Activated CD8-positive, alpha-beta memory T cell treated with anti-CD3 and anti-CD28 coated beads, Interleukin-2, amount 50 U/mL, for 4 hours (primary cell): Measurements from ENCODE around the gene SLX9.
"Not testable (repeated sequence)": the region's sequence is repeated elsewhere in the genome, so short reads cannot be mapped to it uniquely, and the experiment has no call there.

Source experiments
- DNase-seq: peaks from one replicate; pipeline ENCODE4 v3.0.0-alpha.2; 2020

SLX9 gene

DNA sequence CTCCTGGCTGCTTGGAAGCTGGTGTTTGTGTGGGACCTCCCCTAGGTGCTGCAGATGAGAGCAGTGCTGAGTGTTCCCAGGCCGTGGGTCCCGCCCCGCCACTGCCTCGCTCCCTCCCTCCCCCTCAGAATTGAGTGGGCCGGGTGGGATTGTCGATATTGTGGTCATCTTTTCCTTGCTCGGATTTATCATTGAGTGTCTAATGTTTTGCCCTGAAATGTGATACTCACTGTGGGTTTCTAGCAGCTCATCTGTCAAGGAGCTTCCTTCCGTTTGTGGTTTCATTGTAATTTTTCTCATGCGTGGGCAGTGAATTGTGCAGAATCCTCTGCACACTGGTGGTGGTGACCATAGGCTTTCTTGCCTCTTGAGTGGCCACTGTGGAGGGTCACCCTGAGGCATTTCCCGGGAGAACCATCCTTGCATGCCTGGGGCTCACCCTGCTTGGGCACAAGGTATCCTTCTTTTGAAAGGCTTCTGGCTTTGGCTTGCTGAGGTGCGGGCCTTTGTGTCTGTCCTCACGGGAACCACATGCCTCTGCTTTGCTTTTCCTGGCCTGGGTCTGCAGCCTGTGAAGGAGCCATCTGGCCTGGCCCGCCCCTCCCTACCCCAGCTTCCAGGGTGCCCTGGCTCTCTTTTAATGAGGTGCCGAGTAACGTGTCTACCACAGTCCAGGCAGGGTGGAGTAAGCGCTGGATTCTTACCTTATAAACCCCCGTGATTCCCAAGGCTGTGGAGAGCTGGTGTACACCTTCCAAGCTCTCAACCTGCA, 25.6 kb downstream of the SLX9 start:
- DNase-seq: no peak

DNA sequence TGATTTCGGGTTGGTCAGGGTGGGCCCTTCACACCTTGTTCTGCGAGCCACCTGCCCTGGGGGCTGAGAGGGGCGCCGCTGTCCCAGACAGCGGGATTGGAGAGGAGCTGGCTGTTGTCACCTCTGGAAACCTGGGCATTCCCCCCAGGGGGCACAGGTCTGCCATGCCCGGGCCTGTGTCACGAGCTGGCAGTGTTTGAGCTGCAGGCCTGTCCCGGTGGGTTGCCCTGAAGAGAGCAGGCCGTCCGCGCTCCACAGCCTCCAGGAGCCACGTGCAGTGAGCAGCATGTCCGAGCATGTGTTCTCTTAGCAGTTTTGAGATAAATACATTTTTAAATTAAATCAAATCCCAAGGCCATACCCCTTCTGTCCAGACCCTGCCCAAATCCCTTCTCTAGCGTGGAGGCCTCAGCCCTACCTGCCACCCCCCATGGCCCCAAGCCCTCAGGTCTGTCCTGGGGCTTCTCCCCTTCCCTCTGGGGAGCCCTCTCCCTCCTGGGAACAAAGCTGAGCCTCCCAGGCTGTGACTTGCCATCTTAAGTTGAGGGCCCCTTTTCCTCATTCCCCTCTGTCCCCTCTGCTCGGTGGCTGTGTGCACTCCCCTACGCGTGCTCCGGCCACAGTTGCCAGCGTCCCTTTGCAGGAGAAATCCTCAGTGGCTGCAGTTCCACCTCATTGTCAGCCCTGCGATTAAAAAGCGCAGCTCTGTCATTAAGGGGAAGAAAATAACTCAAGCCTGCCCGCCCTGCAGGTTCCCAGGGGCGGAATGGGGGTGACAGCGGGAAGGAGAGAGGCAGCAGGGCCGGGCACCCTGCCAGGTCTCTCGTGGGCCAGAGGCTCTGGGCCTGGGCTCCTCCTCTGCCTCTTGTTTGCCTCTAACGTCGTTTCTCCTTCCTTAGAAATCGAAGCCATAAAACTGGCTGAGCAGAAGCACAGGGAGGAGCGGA, 26.6 kb downstream of the SLX9 start:
- DNase-seq: no peak

DNA sequence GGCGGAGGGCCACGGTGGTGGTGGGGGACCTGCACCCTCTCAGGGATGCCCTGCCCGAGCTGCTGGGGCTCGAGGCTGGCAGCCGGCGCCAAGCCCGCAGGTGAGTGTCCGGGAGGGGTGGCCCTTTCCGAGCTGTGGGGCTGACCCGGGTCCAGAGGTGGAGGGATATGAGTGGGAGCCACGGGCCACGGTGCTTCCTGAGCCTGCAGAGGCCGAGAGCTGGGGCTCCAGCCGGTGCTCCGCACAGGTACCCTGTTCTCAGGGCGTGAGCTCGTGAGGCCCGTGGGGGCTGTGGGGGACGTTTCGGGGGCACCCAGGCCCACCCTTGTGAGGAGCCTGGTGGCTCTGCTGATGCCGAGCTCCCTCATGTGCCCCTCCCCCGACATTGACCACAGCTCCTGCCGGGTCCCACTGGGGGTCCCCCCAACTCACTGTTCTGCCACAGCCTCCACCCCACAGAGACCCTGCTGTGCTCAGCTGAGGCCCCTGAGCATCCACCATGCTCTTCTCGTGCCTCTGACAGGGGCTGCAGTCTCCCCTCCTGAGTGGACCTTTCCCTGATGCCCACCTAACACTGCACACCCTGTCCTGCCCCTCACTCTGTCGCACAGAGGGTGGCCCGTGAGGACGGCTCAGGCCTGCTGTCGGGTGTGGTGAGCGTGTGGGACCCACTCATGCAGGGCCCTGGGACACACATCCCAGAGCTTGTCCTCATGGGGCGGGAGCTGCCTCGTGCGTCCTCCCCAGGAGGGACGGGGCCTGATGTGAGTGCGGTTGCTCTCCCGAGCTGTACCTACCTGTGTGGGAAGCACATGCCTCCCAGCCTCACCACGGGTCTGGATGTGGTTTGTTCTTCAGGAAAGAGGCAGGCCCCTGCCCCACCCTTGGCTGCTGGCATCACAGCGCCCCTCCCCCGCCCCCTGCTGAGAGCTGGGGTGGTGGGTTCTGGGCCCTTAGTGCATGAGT, 27.5 kb downstream of the SLX9 start:
- no peak for DNase-seq

DNA sequence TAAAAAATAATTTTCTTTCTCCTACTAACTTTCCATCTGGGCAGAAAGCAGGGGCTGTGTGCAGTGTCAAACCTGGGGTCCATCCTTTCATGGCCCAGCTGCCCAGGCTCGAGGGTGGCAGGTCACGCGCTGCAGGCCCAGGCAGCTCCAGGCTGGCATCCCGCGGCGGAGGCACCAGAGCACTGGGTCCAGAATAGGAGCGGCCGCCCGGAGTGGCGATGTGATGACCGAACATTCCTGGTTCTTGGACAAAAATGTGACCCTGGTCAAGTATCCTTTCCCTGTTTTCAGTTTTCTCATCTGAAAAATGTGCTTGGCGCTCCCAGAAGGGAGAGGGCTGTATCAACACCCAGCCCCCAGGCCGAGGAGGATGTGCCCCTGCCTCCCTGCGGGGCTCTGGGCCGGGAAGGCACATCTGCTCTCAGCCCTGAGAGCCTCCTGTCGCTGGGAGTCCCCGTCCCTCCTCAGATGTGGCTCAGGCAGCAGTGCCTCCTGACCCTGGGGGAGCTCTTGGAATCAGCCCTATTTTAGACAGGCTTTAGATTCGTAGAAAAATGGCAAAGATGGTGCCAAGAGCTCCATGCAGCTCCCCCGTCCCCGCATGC, 29.3 kb downstream of the SLX9 start:
- no peak for DNase-seq

DNA sequence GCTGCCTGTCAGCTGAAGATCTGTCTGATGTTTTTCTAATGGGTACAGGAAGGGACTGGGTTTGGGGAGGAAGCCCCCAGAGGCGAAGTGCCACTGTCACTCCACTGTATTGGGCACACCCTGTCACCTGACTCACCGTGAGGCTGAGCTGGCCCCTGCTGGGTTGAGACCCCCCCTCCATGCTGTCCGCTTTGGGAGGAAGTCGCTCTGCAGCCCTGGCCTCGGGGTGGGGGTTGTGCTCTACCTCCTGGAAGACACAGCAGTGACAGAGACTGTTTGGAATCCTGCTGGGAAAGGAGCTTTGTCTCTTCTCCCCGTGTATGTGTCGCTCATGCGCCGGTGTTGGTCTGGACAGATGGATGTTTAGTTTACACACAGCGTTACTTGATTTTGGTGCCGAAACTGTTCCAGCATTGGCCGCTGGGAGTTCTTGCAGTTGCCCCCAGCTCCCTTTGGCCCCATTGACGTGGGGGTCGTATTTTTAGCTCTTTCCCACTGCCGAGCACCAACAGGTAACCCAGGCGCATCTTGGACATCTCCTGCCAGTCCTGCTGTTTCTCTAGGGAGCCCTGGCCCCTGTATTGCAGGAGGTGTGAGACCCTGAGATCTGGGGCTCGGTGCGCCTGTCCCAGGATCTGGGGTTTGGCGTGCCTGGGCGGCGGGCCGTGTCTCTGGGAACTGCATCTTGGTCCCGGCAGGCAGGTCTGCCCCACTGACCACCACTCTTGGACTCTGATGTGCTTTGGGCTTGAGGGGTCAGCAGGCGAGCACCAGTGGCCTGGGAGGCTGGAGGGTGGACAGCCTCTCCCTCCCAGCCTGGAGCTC, 30.3 kb downstream of the SLX9 start:
- no peak for DNase-seq

DNA sequence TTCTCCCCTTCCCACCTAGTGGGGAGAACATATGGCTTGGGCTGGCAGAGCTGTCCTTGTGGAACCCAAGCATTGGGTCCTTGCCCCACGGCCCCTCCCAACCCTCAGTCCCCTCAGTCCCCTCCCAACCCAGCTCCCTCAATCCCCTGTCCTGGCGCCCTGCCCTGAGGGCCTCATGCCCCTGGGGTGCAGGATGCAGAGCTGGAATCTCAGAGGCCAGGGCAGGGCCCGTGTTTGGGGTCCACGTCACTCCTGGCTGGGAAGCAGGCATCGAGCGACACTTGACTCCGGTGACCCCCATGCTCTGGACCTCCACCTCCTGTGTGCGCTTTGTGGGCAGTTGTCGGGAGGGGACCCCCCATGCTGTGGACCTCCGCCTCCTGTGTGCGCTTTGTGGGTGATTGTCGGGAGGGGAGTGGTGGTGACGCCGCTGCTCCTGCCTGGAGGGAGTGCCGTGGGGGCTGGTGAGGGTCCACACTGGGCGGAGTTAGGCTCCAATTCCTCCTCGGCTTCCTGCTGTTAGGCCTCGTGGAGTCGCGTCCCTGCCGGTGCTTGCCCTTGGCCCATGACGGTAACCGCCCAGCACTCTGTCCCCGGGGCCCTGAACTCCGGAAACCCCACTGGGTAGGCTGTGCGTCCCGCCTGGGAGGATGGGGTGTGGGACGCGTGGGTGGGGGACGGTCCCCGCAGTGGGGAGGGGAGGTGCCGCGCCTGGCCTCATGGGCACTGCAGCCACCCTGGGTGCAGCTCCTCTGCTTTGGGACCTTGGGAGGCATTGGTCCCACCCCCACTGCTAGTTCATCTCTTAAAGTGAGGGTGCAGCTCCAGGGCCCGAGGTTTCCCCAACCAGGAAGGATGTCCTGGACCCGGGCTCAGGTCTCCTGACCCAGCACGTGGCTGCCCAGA, 31.2 kb downstream of the SLX9 start:
- no peak for DNase-seq

DNA sequence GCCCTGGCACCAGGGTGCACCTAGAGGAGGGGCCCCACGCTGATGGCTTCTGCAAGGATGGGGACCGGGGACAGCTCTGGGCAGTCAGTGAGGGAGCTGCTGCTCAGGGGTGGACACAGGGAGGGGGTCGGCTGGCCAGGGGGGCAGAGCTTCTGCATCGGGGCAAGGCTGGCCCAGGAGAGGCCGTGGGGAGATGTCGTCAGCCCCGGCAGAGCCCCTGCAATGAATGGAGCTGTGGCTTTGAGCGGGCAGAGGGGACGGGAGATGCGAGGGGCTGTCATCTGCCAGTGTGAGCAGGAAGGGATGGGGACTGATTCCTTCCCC, 31.8 kb downstream of the SLX9 start:
- DNase-seq: no peak

DNA sequence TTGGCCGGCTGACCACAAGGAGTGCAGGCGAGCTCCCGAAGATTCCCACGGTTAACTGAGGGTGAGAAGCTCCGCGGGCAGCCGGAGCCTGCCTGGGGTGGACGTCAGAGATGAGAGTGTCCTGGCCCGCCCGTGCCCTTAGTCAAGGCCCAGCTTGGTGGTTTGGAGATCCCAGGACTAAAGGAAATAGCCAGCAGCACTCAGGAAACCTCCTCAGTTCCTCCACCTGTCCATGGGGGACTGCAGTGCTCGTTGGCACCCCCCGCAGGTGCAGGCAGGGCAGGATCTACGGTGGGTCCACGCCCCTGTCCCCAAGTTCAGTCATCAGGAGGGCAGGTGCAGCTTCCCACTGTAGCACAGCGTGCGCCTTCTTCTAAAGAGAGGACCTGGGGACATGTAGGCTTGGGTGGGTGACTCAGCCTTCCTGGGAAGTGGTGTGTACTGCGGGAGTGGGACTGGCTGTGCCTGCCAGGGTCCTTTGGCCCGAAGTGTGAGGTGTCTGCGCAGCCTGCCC, 32.5 kb downstream of the SLX9 start:
- DNase-seq: no peak

DNA sequence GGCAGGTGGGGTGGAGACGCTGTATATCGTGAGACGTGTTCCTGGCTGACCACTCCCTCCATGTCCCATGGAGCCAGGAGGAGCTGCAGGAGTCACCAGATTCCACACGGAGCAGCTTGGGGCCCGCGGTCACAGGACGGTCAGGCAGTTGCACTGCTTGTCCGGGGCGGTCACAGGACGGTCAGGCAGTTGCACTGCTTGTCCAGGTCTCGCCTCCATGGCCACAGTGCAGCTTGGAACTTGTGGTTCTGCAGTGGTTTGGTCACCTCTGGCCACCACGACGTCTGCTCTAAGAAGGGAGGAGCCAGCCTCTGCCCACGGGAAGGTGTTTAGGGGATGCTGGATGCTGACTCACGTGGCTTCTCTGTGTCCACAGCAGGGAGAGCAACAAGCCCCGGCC, 33.0 kb downstream of the SLX9 start:
- DNase-seq: no peak

DNA sequence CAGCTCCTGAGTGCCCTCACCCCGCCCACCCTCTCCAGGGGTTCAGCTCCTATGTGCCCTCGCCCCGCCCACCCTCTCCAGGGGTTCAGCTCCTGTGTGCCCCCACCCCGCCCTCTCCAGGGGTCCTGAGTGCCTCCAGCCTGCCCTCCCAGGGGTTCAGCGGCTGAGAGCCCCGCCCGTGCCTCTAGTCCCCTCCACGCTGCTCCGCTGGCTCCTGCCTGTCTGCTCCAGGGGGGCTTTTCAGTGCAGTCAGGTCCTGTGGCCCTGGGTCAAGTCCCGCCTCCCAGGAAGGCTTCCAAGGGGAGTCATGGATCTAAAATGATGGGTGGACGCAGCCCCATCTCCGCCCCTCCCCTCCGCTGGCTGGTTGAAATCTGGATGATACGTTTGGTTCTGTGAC, 33.8 kb downstream of the SLX9 start:
- no peak for DNase-seq

DNA sequence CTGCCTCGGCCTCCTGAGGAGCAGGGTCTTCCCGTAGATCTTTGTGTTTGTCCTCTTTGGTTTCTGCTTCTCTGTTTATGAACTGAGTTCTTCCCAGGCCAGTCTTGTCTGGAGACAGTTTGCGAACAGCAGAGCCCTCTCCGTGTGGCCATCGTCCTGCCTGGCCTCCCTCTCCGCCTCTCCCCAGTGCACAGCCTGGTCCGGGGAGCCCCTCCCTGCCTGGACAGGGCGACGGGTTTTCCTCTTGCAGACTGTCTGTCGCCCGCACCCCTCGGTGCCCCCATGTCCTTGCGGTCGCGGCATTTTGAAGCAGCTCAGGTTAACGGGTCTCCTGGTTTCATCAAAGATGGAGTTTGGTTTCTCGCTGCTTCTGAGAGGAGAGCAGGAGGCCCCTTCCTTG, 34.8 kb downstream of the SLX9 start:
- DNase-seq: no peak

DNA sequence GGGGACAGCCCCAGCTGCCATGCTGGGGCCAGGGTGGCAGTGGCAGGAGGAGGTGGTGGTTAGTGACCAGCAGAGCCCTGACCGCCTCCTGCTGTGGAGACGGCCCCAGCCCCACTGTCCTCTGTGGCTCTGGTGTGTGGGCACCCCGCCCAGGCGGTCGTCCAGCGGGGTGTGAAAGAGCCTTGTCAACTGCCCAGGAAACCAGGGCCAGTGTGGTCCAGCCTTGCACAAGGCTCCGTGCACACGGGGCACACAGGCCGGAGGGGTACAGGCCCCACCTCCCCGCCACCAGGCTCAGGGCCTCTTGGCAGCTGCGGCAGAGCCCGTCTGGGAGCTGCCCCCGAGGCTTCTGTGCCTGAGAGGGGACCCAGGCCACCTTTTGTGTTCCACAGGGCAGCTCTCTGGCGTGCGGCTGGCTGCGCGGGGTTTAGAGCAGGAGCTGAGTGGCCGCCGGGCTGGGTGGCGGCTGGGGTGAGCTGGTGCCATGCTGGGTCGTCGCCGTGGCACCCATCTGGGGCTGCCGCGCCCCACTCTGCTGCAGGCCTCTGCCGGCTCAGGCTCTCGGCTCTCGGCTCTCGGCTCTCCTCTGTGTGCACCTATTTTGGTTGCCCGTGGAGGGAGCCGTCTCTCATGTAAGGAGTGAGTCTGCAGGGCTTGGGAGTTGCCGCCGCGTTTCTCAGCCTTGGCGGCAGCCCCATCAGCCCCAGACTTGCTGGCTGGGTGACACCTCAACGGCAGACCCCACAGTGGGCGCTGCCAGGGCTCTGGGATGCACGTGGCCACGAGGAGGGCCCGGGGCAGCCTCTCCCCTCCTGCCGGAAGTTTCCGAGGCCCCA, 36.1 kb downstream of the SLX9 start:
- no peak for DNase-seq

DNA sequence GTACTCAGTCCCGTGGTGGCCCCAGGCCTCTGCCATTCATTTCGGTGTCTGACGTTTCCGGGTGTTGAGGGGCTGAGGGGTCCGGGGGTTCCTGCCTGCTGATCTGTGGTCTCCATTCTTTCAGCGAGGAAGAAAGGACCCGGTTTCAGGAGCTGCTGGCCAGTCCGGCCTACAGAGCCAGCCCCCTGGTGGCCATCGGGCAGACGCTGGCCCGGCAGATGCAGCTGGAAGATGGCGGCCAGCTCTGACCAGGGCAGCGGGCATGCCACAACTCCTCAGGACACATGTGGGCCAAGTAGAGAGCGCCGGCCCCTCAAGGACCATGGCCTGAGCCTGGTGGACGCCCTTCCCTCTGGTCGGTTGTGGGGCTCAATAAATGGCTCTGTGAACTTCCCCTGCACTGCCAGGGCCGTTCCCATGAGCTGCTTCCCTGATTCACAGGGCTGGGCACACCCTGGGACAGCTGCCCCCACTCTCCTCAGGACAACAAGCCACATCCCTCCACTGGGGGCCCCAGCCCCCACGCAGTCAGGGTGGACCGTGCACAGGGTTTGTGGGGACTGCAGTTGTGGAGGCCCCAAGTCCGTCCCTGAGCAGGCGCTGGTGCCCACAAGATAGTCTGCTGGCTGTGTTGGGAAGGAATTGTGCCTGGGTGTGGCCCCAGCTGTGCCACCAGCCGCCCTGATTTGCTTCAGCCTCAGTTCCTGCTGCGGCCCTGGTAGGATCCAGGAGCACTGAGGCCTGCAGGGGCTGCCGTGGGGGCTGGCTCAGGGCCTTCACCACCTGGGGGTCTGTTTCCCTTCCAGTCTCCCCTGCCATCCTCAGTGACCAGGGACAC, 36.9 kb downstream of the SLX9 start:
- not testable (repeated sequence) for DNase-seq

DNA sequence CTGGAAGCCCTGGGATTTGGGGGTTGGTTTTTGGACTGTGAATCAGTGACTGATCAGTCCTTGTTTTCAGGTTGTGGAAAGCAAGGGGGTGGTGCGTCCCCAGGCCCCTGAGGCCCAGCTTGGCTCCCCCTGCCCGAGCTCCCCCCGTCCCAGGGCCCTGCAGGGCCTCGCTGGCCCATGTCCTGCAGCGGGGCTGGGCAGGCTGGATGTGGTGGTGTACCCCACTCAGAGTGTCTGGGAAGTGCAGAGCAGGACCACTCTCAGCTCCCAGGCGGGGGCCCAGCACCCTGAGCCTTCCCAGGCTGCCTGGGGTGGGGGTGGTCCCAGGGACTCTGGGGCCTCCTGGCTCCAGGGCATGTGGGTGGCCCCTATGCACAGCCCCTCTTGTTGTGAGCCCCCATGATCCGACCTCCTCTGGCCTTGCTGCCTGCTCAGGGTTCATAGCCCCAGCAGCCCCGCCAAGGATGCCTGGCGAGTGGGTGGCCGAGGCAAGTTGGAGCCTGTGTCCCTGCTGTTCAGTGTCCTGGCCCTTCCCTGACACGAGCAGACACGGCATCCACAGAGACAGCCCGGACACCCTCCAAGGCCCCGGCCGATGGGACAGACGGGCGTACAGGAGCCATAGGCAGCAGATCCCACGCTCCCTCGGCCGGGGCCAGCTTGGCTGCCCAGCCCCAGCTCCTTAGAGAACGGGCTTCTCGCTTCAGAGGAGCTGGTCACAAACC, 37.9 kb downstream of the SLX9 start:
- no peak for DNase-seq

DNA sequence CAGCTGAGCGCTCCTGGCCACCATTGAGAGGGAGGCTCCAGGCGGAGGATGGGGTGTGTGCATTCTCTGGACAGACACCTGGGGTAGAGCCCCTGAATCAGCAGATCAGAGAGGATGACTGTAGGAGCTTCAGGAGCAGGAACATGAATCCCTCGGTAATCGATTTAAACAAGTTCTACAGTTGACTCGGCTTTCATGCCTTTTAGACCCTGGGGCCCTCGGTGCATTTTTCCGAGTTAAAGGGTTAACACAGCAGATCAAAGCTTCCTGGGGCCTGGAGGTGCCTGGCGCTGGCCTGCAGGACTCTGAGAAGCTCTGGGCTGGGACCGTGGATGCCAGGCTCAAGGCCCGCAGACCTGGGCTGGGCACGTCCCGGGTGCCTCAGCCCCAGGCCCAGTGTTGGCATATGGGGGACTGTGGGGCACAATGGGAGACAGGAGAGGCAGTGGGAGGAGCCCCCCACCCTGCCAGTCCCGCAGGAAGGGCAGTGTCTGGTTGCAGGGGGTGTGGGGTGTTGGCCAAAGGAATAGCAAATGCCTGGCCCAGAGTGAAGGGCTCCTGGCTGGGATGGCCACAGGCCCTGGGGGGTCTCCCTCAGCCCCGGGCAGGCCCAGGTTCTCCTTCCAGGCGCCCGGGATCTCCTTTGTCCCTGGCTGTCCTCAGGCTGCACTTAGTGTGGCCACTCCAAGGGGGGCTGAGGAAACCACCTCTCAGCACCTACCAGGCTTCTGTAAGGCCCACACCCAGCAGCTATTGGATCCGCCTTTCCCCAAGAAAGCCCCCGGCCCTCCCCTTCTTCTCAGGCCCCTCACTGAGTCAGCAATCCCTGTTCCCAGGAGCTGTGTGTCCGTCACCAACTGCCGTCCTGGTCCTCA, 40.1 kb downstream of the SLX9 start:
- DNase-seq: no peak
